Ishikawa (cell line): ENCODE results near the gene RNF113B.

ENCODE experiments used
- CEBPB ChIP-seq: IDR thresholded peaks from 2 replicates; pipeline ENCODE4 v1.6.1; 2012
- CREB1 ChIP-seq: IDR thresholded peaks from 2 replicates; pipeline ENCODE4 v1.6.1; 2012; ENCODE audit warnings: low read depth
- EGR1 ChIP-seq: IDR thresholded peaks from 2 replicates; pipeline ENCODE4 v1.6.1; 2012
- EP300 ChIP-seq: IDR thresholded peaks from 2 replicates; pipeline ENCODE4 v1.6.1; 2012; ENCODE audit warnings: borderline replicate concordance
- FOXM1 ChIP-seq: IDR thresholded peaks from 2 replicates; pipeline ENCODE4 v1.6.1; 2012; ENCODE audit warnings: low read depth, borderline replicate concordance
- MAX ChIP-seq: IDR thresholded peaks from 2 replicates; pipeline ENCODE4 v1.6.1; 2012
- NFIC ChIP-seq: IDR thresholded peaks from 2 replicates; pipeline ENCODE4 v1.6.1; 2012
- RAD21 ChIP-seq: IDR thresholded peaks from 2 replicates; pipeline ENCODE4 v1.6.1; 2012; ENCODE audit warnings: low read depth
- REST ChIP-seq: IDR thresholded peaks from 2 replicates; pipeline ENCODE4 v1.6.1; 2012; ENCODE audit warnings: low read depth, mild to moderate bottlenecking
- TAF1 ChIP-seq: IDR thresholded peaks from 2 replicates; pipeline ENCODE4 v1.6.1; 2012; ENCODE audit warnings: low read depth, mild to moderate bottlenecking
- TCF12 ChIP-seq: IDR thresholded peaks from 2 replicates; pipeline ENCODE4 v1.6.1; 2012; ENCODE audit warnings: low read depth
- TEAD4 ChIP-seq: IDR thresholded peaks from 2 replicates; pipeline ENCODE4 v1.6.1; 2012
- YY1 ChIP-seq: IDR thresholded peaks from 2 replicates; pipeline ENCODE4 v1.6.1; 2012; ENCODE audit warnings: low read depth
- ZBTB7A ChIP-seq: IDR thresholded peaks from 2 replicates; pipeline ENCODE4 v1.6.1; 2012; ENCODE audit warnings: low read depth
- TF ChIP-seq, protein P1 (sequence below): IDR thresholded peaks from 2 replicates; pipeline ENCODE4 v1.6.1; 2012

Gene RNF113B

DNA sequence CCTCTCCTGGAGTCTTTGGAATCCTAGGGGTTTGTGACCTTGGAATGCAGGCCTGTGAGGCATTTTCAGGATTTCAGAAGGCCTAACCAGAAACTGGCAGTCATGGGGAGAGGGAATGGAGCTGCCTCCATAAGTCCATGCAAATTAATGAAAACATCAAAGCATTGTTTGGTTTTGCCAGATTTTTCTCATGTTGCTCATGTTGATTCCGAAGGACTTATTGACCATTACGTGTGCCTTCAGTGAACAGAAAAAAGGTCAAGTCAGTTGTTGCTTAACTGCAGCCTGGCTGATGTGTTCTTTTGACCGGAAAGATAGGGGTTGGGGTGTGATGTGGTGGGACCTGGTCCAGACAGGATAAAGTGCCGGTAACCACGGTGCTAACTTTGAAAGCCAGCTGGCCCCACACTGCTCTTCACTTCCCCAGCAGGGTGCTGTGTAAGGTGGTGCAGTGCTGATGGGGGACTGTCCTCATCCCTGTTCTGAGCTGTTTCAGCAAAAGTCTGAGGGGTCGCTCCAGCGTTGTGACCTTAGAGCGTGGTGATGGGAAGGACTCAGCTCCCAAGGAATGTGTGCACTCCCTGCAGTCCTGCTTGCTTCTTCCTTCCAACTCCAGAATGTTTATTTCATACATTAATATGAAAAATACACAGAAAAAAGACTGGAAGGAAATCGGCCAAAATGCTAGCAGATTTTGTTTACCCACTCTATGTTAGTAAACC, 3.5 kb downstream of the RNF113B start:
- peak; percentile 34; the same call in 1 of the 2 replicates for TF ChIP-seq TCF12
- TF ChIP-seq NFIC = peak; percentile 25; the same call in 1 of the 2 replicates
- no peak for TF ChIP-seq YY1
- TF ChIP-seq CEBPB = peak; percentile 60
- peak; percentile 68 for TF ChIP-seq TEAD4
- no peak for TF ChIP-seq FOXM1
- peak; percentile 22; the same call in 1 of the 2 replicates for TF ChIP-seq EP300

DNA sequence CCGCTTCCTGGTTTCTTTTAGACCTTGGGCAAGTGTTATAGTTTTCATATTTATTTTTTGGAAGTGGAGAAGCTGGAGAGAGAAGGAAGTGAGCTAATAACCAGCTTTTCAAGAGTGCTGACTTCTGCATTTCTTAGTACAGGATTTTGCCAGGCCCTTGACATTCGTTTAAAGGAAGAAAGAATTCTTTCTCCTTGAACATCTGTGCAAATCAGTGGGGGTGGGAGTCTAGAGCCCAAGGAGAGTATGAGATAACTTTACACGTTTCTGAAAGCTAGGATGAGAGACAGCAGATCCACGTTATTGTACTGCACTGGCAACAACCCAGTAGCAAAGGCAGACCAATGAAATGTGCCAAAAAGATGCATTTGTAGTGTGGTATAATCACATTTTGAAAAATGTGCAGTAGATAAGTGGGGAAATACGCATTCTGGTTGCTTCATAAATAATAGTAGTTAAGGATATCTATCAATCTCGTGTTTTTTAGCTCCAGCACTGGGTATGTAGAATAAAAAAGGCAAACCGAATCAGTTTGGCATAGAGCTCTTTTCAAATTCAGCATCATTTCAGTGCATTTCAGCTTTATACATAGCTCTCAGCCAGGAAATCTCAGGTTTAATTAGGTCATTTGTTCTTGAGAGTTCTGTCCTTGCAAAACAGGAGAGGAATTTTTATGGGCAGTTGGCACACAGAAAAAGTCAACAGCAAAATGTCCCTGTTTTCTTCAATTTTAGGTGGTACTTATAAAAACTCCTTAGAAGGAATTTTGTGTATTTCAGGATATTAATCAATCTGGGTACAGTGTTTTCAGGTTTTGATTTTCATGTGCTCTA, 4.3 kb downstream of the RNF113B start:
- TF ChIP-seq FOXM1 (no peak), TCF12 (no peak), NFIC (no peak), CEBPB (no peak), TEAD4 (no peak), EP300 (no peak), REST (no peak), YY1 (no peak)
- TF ChIP-seq, protein P1, sequence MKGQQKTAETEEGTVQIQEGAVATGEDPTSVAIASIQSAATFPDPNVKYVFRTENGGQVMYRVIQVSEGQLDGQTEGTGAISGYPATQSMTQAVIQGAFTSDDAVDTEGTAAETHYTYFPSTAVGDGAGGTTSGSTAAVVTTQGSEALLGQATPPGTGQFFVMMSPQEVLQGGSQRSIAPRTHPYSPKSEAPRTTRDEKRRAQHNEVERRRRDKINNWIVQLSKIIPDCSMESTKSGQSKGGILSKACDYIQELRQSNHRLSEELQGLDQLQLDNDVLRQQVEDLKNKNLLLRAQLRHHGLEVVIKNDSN = no peak

DNA sequence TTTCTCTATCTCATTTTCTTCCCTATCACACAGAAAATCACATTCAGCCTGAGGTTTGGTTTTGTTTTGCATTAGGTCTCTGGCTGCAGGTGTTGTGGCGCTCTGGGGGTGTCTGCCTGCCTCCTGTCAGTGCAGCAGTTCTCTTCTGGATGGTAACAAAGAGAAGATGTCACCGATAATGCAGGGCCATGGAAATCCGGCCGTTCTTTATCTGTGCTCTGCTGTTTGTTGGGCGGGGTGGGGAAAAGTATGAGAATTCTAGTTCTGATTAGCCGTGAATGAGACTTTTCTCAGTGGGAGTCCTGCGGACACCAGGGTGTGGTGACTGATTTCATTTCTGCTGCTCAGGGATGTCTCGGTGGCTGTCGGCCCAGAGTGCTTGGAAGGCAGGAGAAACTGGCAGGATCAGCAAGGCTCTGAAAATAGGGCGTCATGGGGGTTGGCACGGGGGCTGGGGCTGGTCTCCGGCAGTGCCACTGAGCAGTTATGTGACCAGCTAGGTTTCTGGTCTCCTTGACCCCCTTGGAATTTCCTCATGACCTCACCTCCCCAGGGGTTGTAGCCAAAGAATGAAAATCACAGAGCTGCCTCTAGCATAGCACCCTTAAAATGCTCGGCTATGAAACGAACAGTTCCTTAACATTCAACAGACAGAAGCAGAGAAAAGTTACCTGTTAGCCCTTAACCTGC, 5.0 kb downstream of the RNF113B start:
- TF ChIP-seq TEAD4 (peak; percentile 83), TCF12 (peak; percentile 50; the same call in 1 of the 2 replicates), ZBTB7A (no peak), EP300 (no peak), MAX (no peak), CREB1 (no peak), RAD21 (0 out of 2 replicates have a peak, but pooled peaks have one; percentile 2), CEBPB (no peak), NFIC (no peak)

DNA sequence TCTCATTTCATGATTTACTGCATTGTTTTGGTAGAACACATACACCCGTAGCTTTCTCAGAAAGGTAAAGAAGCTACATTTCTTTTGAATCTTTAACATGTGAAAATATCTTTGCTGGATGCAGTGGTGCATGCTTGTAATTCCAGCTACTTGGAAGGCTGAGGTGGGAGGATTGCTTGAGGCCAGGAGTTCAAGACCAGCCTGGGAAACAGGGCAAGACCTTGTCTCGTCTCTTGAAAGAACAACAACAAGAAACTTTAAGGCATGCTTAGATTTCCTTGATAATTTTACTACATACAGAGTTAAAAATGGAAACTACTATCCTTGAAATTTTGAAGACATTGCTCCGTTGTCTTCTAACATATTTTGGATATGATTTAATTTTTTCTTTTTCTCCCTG, 7.7 kb downstream of the RNF113B start:
- no peak for TF ChIP-seq TCF12
- TF ChIP-seq CEBPB = no peak
- TF ChIP-seq NFIC = no peak
- no peak for TF ChIP-seq RAD21
- no peak for TF ChIP-seq CREB1
- no peak for TF ChIP-seq TAF1

GRCh38 chr13:98162935-98163334, 14.1 kb downstream of the RNF113B start:
- TF ChIP-seq CEBPB = no peak
- no peak for TF ChIP-seq TCF12
- no peak for TF ChIP-seq ZBTB7A
- no peak for TF ChIP-seq NFIC
- TF ChIP-seq EP300 = no peak
- TF ChIP-seq, protein P1 = no peak
- TF ChIP-seq YY1 = no peak
- no peak for TF ChIP-seq RAD21
- no peak for TF ChIP-seq REST
- TF ChIP-seq TAF1 = no peak
- TF ChIP-seq MAX = no peak
- no peak for TF ChIP-seq CREB1
- no peak for TF ChIP-seq FOXM1
- TF ChIP-seq TEAD4 = no peak
- TF ChIP-seq EGR1 = no peak
